Progenitor cell of endocrine pancreas (in vitro differentiated cells): Measurements from ENCODE around the gene GDPD3. TPM values are rescaled to one million over a fixed set of nuclear protein-coding genes. Genes with fewer than 3 reads are reported as not detected.
"Not testable (repeated sequence)": the region's sequence is repeated elsewhere in the genome, so short reads cannot be mapped to it uniquely, and the experiment has no call there.

Experiments used
- DNase-seq: peaks from one replicate; pipeline ENCODE4 v3.0.0; 2021; ENCODE audit warnings: low spot score; ENCODE audit not compliant: unreplicated experiment
- H3K27ac Mint-ChIP-seq: 2 replicates; pipeline ENCODE4 v1.8.0; 2021; ENCODE audit warnings: mild to moderate bottlenecking, moderate library complexity, mixed read lengths
- H3K27me3 Mint-ChIP-seq: 2 replicates; pipeline ENCODE4 v1.8.0; 2021; ENCODE audit warnings: mixed read lengths
- H3K36me3 Mint-ChIP-seq: 2 replicates; pipeline ENCODE4 v1.8.0; 2022; ENCODE audit warnings: mixed read lengths; ENCODE audit not compliant: insufficient read depth
- H3K4me1 Mint-ChIP-seq: 2 replicates; pipeline ENCODE4 v1.8.0; 2021; ENCODE audit warnings: low read depth, mixed read lengths
- H3K4me3 Mint-ChIP-seq: 2 replicates; pipeline ENCODE4 v1.8.0; 2021; ENCODE audit warnings: low read depth, mild to moderate bottlenecking, moderate library complexity, mixed read lengths
- H3K9me3 Mint-ChIP-seq: 2 replicates; pipeline ENCODE4 v1.8.0; 2021; ENCODE audit warnings: low read depth, mixed read lengths
- total RNA-seq: library from RNA; stranded (reverse); gene quantifications from 2 replicates; pipeline ENCODE4 v1.2.1, GENCODE V29; 2021
- TF ChIP-seq, protein P1 (sequence below): fragments of 200-600 bp; sonication (generic); IDR thresholded peaks from one replicate; pipeline ENCODE4 v1.5.0; 2021; ENCODE audit warnings: antibody characterized with exemption, mild to moderate bottlenecking; ENCODE audit not compliant: unreplicated experiment

The GDPD3 gene
- total RNA-seq, 1 donor from 2014 or later, result 13.3 TPM

DNA sequence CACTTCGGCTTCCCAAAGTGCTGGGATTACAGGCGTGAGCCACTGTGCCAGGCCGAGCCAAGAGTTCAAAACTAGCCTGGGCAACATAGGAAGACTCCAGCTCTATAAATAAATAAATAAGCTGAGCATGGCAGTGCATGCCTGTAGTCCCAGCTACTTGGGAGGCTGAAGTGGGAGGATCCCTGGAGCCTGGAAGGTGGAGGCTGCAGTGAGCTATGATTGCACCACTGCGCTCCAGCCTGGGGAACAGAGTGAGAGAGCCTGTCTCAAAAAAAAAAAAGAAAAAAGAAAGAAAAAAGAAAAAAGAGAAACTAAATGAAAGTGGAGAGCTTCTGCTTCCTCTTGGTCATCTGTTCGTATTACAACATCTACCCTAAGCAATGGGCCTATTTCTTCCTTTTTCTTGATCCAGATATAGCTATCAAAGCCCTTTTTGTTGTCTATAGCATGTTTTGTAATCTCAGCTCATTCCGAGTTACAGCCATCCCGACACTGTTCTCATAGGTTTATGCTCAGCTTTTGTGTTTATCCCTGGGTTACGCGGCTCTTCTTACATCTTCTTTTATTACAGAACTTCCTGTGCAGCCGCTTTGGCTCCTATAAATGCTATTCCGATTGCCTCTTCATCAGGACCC lies 23.8 kb upstream of the GDPD3 start:
- H3K36me3 Mint-ChIP-seq, result no peaks in the 10 kb centered on the region
- peaks cover 4% of the 10 kb centered on the region for H3K4me1 Mint-ChIP-seq
- H3K27ac Mint-ChIP-seq, result no peak overlapping the region
- H3K4me3 Mint-ChIP-seq, result no peak overlapping the region
- TF ChIP-seq, protein P1, sequence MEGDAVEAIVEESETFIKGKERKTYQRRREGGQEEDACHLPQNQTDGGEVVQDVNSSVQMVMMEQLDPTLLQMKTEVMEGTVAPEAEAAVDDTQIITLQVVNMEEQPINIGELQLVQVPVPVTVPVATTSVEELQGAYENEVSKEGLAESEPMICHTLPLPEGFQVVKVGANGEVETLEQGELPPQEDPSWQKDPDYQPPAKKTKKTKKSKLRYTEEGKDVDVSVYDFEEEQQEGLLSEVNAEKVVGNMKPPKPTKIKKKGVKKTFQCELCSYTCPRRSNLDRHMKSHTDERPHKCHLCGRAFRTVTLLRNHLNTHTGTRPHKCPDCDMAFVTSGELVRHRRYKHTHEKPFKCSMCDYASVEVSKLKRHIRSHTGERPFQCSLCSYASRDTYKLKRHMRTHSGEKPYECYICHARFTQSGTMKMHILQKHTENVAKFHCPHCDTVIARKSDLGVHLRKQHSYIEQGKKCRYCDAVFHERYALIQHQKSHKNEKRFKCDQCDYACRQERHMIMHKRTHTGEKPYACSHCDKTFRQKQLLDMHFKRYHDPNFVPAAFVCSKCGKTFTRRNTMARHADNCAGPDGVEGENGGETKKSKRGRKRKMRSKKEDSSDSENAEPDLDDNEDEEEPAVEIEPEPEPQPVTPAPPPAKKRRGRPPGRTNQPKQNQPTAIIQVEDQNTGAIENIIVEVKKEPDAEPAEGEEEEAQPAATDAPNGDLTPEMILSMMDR, result no peak
- H3K27me3 Mint-ChIP-seq, result no peaks in the 10 kb centered on the region
- H3K9me3 Mint-ChIP-seq, result no peaks in the 10 kb centered on the region
- no peak for DNase-seq

DNA sequence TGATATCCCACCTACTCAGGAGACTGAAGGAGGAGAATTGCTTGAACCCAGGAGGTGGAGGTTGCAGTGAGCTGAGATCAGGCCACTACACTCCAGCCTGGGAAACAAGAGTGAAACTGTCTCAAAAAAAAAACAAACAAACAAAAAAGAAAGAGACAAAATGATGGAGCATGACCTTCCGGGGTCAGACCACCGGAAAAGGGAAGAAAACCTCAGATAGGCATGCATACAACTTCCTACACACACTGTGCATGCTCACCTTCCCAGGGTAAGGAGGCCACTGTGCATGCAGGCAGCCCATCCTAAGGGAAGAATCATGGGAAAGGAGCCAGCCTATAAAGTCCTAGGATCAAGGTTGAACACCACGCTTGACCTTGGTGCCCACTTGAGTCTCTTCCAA lies 19.3 kb upstream of the GDPD3 start:
- H3K27me3 Mint-ChIP-seq, result no peaks in the 10 kb centered on the region
- DNase-seq, result no peak
- TF ChIP-seq, protein P1, result no peak
- no peaks in the 10 kb centered on the region for H3K4me1 Mint-ChIP-seq
- H3K36me3 Mint-ChIP-seq, result no peaks in the 10 kb centered on the region
- H3K4me3 Mint-ChIP-seq, result no peak overlapping the region
- no peaks in the 10 kb centered on the region for H3K9me3 Mint-ChIP-seq
- no peak overlapping the region for H3K27ac Mint-ChIP-seq

DNA sequence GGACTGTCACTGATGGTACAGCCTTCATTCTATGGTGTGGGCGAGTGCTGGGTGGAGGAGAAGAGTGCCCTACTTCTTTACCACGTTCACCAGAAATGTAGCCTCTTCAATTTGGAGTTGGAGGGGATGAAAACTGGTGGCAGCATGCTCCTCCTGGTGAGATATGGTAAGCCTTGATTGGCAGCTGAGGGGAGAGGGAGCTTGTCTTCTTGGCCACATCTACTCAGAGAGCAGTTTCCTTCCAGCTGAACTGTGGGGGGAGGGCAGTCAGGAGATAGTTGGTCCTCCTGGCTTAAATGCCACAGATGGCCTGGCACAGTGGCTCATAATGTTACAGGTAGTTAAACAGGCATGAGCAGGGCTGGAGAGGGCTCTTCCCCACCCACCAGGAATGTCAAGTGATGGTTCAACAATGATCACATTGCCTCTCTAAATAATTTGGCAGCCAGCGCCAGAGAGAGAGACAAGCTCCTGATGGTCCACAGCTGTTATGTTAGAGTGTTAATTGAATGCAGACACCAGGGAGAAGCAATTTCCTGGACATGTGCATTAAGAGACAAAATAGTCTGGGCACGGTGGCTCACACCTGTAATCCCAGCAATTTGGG lies 18.6 kb upstream of the GDPD3 start:
- H3K36me3 Mint-ChIP-seq, result no peaks in the 10 kb centered on the region
- DNase-seq, result no peak
- H3K27ac Mint-ChIP-seq, result no peak overlapping the region
- no peaks in the 10 kb centered on the region for H3K4me1 Mint-ChIP-seq
- H3K27me3 Mint-ChIP-seq, result no peaks in the 10 kb centered on the region
- H3K4me3 Mint-ChIP-seq, result no peak overlapping the region
- no peaks in the 10 kb centered on the region for H3K9me3 Mint-ChIP-seq
- TF ChIP-seq, protein P1, result no peak

DNA sequence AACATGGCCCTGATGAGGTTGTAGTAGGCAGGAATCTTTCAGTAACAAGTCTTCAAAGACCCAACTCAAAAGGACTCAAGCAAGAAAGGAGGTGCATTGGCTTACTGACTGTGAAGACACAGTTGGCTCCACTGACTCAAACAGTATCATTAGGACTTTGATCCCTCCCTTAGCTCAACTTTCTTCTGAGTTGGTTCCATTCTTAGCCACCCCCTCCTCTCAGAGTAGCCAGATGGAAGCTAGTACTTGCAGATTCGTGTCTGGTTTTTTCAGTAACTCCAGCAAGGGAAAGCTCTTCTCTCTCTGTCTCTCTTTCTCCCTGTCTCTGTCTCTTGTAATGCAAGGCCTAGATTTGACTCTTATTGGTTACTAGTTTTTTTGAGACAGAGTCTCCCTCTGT lies 14.7 kb upstream of the GDPD3 start:
- TF ChIP-seq, protein P1, result no peak
- H3K27ac Mint-ChIP-seq, result no peak overlapping the region
- no peaks in the 10 kb centered on the region for H3K36me3 Mint-ChIP-seq
- no peaks in the 10 kb centered on the region for H3K9me3 Mint-ChIP-seq
- H3K4me1 Mint-ChIP-seq, result no peaks in the 10 kb centered on the region
- no peak overlapping the region for H3K4me3 Mint-ChIP-seq
- no peaks in the 10 kb centered on the region for H3K27me3 Mint-ChIP-seq
- DNase-seq, result no peak

DNA sequence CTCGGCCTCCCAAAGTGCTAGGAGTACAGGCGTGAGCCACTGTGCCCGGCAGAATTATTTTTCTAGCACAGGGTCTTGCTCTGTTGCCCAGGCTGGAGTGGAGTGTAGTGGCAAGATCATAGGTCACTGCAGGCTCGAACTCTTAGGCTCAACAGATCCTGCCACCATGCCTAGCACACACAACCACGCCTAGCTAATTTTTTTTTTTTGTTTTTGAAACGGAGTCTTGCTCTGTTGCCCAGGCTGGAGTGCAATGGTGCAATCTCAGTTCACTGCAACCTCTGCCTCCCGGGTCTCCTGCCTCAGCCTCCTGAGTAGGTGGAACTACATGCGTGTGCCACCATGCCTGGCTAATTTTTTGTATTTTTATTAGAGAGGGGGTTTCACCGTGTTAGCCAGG lies 12.4 kb upstream of the GDPD3 start:
- not testable (repeated sequence) for H3K27ac Mint-ChIP-seq, H3K27me3 Mint-ChIP-seq, H3K36me3 Mint-ChIP-seq, H3K4me3 Mint-ChIP-seq, H3K9me3 Mint-ChIP-seq, DNase-seq, H3K4me1 Mint-ChIP-seq

DNA sequence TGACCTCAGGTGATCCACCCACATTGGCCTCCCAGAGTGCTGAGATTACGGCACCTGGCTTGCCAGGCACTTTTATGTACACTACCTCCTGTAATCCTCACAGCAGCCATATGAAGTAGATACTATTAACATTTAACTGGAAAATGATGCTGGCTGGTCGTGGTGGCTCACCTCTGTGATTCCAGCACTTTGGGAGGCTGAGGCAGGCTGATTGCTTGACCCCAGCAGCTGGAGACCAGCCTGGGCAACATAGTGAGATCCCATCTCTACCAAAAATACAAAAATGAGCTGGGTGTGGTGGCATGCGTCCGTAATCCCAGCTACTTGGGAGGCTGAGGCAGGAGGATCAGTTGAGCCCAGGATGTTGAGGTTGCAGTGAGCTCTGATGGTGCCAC lies 11.6 kb upstream of the GDPD3 start:
- H3K27me3 Mint-ChIP-seq, result no peaks in the 10 kb centered on the region
- peaks cover under 1% of the 10 kb centered on the region for H3K36me3 Mint-ChIP-seq
- H3K4me1 Mint-ChIP-seq, result peaks cover 5% of the 10 kb centered on the region
- no peak overlapping the region for H3K4me3 Mint-ChIP-seq
- DNase-seq, result no peak
- TF ChIP-seq, protein P1, result no peak
- H3K27ac Mint-ChIP-seq, result no peak overlapping the region
- H3K9me3 Mint-ChIP-seq, result no peaks in the 10 kb centered on the region
